Embryonic facial prominence (tissue), 1 donor: ENCODE data around the gene SLC6A13.
"Not testable (repeated sequence)": the region's sequence is repeated elsewhere in the genome, so short reads cannot be mapped to it uniquely, and the experiment has no call there.

Source experiments
- DNase-seq: peaks from one replicate; pipeline ENCODE4 v3.0.0-alpha.2; 2016; ENCODE audit errors: extremely low spot score

The SLC6A13 gene

DNA sequence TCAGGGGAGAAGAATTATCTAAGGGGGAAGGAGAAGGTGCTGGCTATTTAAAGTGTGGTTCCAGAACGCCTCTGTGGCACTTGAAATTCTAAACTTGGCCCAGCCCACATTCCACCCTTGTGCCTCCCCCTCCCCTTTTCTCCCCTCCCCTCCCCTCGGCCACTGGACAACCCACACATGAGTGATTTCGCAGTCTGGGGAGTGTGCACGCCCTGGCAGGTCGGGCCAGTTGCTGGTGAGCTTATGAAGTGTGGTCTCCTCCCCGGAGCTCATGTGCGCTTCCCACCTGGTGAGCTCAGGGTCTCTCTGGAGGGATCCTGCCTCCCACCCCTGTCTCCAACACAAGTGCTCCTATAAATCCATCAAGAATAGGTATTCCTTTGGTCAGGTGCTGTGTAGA, at the start of gene SLC6A13:
Gene SLC6A13 (minus strand): TSS at position 20 of the 400 bp plus-strand sequence. CDS start 2,784 bp downstream, outside the sequence.
- no peak for DNase-seq

DNA sequence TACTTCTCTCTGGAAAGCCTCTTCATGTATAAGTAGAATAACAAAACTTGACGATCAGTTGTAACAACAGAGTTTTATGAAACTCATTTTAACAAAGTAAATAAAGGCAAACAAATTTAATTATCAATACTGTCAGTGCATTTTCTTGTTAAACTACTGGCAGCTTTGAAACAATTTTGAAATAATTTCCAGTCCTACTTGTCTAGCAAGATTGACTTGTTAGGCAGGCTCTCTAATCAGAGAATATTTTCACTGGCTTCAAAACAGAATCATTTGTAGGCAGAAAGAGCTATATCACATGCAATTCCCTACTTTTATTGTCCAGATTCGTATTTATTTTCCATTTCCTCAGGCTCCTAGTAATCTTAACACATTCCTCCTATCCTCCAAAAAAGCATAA, 45.9 kb upstream of the SLC6A13 start:
- no peak for DNase-seq

GRCh38 chr12:307406-307805, 44.8 kb upstream of the SLC6A13 start:
- DNase-seq: no peak

- no peak for DNase-seq
Measured at GRCh38 chr12:304805-305204, 42.2 kb upstream of the SLC6A13 start.

DNA sequence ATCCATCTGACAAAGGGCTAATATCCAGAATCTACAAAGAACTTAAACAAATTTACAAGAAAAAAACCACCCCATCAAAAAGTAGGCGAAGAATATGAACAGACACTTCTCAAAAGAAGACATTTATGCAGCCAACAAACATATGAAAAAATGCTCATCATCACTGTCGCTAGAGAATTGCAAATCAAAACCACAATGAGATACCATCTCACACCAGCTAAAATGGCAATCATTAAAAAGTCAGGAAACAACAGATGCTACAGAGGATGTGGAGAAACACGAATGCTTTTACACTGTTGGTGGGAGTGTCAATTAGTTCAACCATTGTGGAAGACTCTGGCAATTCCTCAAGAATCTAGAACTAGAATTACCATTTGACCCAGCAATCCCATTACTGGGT, 40.1 kb upstream of the SLC6A13 start:
- DNase-seq: not testable (repeated sequence)

GRCh38 chr12:300166-300565, 37.5 kb upstream of the SLC6A13 start:
- DNase-seq: not testable (repeated sequence)

- not testable (repeated sequence) for DNase-seq
Measured at GRCh38 chr12:299511-299910, 36.9 kb upstream of the SLC6A13 start.

GRCh38 chr12:298059-298458, 35.4 kb upstream of the SLC6A13 start:
- DNase-seq: not testable (repeated sequence)

DNA sequence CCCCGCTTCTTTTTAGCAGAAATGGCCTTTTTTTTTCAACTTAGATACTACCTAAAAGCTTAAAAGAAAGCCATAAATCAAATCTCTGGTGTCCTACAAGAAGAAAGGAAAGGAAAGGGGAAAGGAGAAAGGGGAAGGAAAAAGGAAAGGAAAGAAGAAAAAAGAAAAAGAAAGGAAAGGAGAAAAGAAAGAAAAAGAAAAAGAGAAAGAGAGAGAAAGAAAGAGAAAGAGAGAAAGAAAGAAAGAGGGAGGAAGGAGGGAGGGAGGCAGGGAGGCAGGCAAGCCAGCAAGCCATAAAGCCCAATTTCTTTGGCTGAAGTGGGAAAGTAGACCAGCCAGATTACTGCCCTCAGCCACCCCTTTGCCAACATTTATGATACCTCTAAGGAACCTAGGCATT, 32.5 kb upstream of the SLC6A13 start:
- no peak for DNase-seq

DNA sequence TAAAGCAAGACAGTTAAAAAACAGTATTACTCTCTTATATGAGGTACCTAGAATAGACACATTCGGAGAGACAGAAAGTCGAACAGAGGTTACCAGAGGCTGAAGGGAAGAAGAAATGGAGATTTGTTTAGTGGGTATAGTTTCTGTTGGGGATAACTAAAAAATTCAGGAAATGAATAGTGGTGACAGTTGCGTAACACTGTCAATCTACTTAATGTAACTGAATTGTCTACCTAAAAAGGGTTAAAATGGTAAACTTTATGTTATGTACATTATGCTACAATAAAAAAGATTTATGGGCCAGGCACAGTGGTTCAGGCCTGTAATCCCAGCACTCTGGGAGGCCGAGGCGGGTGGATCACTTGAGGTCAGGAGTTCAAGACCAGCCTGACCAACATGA, 30.6 kb upstream of the SLC6A13 start:
- no peak for DNase-seq

DNA sequence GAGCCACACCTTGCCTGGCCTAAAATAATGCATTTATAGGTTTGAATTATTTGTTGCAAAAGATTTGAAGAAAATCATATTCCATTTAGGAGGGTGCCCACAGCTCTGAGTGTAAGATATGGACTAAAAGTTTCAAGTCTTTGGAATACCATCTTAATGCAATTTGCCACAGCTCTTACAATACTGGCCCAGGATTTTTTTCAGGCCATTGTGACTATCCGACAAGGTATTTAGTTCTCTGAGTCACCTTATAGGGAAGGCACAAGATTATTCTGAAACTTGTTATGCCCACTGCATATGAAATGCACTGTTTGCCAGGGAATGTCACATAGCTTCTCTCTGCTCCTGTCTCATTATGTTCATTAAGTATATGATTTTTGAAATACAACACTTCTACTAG, 29.6 kb upstream of the SLC6A13 start:
- DNase-seq: no peak

- no peak for DNase-seq
Measured at GRCh38 chr12:291153-291723, 28.6 kb upstream of the SLC6A13 start.

- no peak for DNase-seq
Measured at GRCh38 chr12:288687-289086, 26.1 kb upstream of the SLC6A13 start.

GRCh38 chr12:286531-287300, 24.1 kb upstream of the SLC6A13 start:
- DNase-seq: no peak

DNA sequence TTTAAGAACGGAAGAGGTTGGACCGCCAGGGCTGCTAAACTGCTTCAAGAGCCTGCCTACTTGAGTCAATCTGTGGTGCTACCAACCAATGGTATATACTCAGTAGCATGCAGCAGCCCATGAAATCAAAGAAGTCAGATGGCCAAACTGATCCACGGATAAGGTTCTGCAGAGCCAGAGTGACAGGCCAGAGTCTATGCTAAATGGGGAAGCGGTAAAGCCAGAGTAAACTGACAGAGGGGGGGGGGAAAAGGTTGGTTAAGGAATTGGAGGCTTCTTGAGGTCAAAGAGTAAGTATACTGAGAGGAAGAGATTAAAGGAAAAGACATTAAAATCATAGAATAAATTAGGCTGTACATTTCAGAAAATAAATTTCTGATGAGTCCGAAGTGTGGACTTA, 15.4 kb upstream of the SLC6A13 start:
- DNase-seq: no peak

DNA sequence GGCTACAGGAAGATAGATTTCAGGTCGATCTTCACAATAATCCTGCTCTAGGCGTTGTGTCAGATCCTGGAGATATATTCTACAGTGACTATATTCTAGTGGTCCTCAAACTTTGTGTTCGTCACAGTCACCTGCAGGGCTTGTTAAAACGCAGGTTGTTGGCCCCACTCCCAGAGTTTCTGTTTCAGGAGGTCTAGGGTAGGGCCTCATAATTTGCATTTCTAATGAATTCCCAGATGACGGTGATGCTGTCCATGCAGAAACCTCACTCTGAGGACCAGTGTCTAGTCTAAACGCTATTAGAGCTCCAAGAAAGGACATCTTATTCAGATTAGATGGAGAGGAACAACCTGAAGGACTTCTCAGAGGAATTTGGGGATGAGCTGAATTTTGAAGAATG, 13.2 kb upstream of the SLC6A13 start:
- DNase-seq: no peak

GRCh38 chr12:273382-273781, 10.7 kb upstream of the SLC6A13 start:
- DNase-seq: no peak

DNA sequence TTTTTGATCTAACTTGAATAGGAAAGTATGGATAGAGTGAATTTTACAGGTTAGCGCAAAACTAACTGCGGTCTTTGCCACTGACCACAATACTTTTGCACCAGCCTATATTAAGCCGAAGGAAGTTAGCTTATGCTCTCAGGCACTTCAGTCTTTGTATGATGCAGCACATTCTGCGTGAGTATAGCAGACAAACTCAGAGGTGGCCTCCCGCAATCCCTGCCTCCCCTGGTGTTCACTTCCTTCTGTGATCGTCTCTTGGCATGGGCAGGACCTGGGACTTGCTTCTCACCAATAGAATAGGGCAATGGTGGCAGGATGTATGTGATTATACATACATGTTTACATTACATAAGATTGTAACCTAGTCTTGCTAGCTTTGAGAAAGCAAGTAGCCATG, 10.3 kb upstream of the SLC6A13 start:
- DNase-seq: no peak

DNA sequence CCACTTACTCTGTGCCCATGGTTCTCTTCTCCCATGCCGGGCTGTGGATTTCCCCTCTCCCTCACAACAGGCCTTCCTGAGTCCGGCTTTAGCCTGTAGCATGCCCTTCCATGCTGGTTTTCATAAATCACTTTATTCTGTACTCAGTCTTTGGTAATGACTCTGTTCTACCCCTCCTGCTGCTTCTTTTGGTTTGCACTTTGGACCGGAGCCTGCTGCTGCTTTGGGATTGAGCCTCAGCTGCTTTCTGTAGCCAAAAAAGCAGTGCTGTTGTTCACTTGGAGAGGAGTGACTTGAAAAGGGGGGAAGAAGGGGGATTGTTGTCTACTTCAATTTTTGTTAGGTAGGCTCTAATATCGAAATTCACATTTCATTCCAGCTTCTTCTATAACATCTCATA, 8.5 kb upstream of the SLC6A13 start:
- DNase-seq: no peak

GRCh38 chr12:269191-269590, 6.6 kb upstream of the SLC6A13 start:
- DNase-seq: no peak

DNA sequence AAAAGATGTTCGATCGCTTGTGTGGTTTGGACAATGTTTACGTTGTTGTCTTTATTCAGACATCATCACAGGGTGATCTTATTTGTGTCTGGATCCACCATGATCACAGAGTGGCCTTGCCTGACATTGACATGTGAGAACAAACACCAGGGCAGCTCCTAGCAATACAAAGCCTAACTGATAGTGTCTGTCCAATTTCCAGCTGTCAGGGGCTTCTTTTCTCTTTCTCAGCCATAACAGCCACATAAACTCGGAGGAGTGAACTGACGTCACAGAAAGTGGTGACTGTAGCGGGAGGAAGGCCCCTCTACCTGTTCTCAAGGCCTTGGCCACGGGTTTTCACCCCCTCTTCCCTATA, 5.8 kb upstream of the SLC6A13 start:
- DNase-seq: no peak

DNA sequence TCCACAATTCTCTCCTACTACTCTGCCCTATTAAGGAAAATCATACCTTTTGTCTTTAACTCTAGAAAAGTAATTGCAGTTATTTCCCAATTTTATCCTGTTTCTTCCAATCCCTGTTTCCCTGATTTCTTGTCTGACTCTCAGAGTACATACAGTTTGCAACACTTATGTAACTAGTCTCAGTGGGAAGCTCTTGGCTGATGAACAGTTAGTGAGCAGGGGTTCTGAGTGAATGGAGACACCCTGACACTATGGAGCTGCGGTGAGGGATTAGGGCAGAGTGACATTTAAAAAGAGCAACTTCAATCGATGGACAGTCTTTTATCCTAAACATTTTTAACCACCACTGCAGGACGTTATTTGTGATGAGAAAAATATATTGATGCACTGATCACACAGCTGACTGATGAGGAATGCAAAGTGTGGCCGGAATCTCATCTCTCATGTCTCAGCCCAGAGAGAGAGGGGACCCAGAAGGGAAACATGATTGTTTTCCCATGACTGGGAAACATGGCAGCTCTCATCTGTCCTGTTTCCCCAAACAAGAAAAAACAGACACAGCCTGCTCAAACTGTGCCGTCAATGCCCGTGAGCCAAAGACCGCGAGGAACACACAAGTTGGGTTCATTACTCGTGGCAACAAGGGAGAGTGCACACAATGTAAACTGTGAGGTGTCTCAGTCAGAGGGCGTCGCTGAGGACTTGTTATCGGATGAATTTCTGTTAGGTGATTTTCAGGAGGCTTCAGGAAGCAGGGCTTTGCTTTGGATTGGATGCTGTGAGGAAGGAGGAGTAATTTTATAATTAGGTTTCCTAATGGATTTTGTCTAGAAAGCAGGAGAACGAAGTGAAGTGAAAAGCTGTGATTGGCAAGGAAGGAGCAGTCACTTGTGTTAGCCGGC, 5.2 kb upstream of the SLC6A13 start:
- DNase-seq: no peak

- DNase-seq: no peak
Measured at GRCh38 chr12:265096-265495, 2.5 kb upstream of the SLC6A13 start.
